C4-2B (cell line): ENCODE results near the gene TFAP2B.
A peak's percentile ranks its signal among the peaks of the same experiment; 100 is the strongest.

Experiments
- H3K27ac ChIP-seq: fragments of 450-650 bp; 2 replicates; pipeline ENCODE4 v1.5.1; 2017
- CTCF ChIP-seq: fragments of 450-650 bp; conservative IDR thresholded peaks from 2 replicates; pipeline ENCODE4 v1.5.1; 2017; ENCODE audit warnings: mild to moderate bottlenecking
- ZFX ChIP-seq: fragments of 450-650 bp; IDR thresholded peaks from 2 replicates; pipeline ENCODE4 v1.6.1; 2017

Gene TFAP2B

GRCh38 chr6:50818673-50819072, at the start of gene TFAP2B:
Gene TFAP2B (plus strand): TSS chr6:50818871. CDS start chr6:50818892, 21 bp downstream.
- no peak for TF ChIP-seq CTCF
- no peak for TF ChIP-seq ZFX
- no peak within 1 kb of the TSS for H3K27ac ChIP-seq

GRCh38 chr6:50778696-50779095, 40.0 kb upstream of the TFAP2B start:
- no peak for TF ChIP-seq CTCF
- no peak overlapping the region for H3K27ac ChIP-seq

- no peak for TF ChIP-seq ZFX
- no peak for TF ChIP-seq CTCF
These were observed 38.3 kb upstream of the TFAP2B start for GRCh38 chr6:50780382-50780781.

GRCh38 chr6:50785921-50786320, 32.8 kb upstream of the TFAP2B start:
- no peak overlapping the region for H3K27ac ChIP-seq
- TF ChIP-seq CTCF (no peak), ZFX (no peak)

More at GRCh38 chr6:50780382-50780781, 38.3 kb upstream of the TFAP2B start:
- no peak overlapping the region for H3K27ac ChIP-seq

GRCh38 chr6:50791900-50792508, 26.7 kb upstream of the TFAP2B start:
- H3K27ac ChIP-seq: no peak overlapping the region
- TF ChIP-seq CTCF (peak; percentile 92), ZFX (no peak)

GRCh38 chr6:50792771-50793170, 25.9 kb upstream of the TFAP2B start:
- TF ChIP-seq CTCF (no peak), ZFX (no peak)

GRCh38 chr6:50795574-50795973, 23.1 kb upstream of the TFAP2B start:
- no peak overlapping the region for H3K27ac ChIP-seq
- TF ChIP-seq ZFX: no peak

More at GRCh38 chr6:50792771-50793170, 25.9 kb upstream of the TFAP2B start:
- no peak overlapping the region for H3K27ac ChIP-seq

- no peak overlapping the region for H3K27ac ChIP-seq
- TF ChIP-seq CTCF (no peak), ZFX (no peak)
These were observed 14.4 kb upstream of the TFAP2B start for GRCh38 chr6:50804283-50804682.
